ENCODE results near the gene IRF2BPL.

- TF ChIP-seq TAF7 (optimal IDR thresholded peaks at IDR 0.05; ENCODE audit: borderline replicate concordance, low read depth, low read length) (no peak), BRCA1 (IDR thresholded peaks at IDR 0.05; ENCODE audit: low read depth, low read length) (no peak), SIN3A (conservative IDR thresholded peaks at IDR 0.05 in 1 of 2, IDR thresholded peaks at IDR 0.05 in 1 of 2; ENCODE audit: low read depth in 1 of 2, low read length in 2 of 2) (no peak)
These were observed 46.8 kb downstream of the IRF2BPL start for GRCh38 chr14:76981670-76982069.
